Transverse colon (tissue), 4 donors: ENCODE measurements around the gene CDH22. TPM values are rescaled to one million over a fixed set of nuclear protein-coding genes. Genes with fewer than 3 reads are reported as not detected.

ENCODE experiments used
- DNase-seq: peaks from one replicate; pipeline ENCODE4 v3.0.0-alpha.2; 2019
- H3K27ac ChIP-seq, 4 donors: fragments of 200-600 bp; sonication (generic); 2 replicates each; pipeline ENCODE4 v1.5.1; 2016 to 2018; ENCODE audit warnings: inconsistent platforms in 4 of 4
- H3K27me3 ChIP-seq: fragments of 200-600 bp; sonication (generic); 2 replicates; pipeline ENCODE4 v1.5.1; 2017; ENCODE audit warnings: inconsistent platforms
- H3K36me3 ChIP-seq, 4 donors: fragments of 200-600 bp; sonication (generic); 2 replicates each; pipeline ENCODE4 v1.5.1; 2017 to 2019; ENCODE audit warnings: inconsistent platforms in 4 of 4
- H3K4me1 ChIP-seq, 4 donors: fragments of 200-600 bp; sonication (generic); 2 replicates each; pipeline ENCODE4 v1.5.1; 2017 to 2020; ENCODE audit warnings: inconsistent platforms in 4 of 4
- H3K4me3 ChIP-seq, 4 donors: fragments of 200-600 bp; sonication (generic); 1 replicate in 1 of 4; 2 replicates in 3 of 4; pipeline versions ENCODE4 v1.5.1 to v1.6.1; 2017 to 2019; ENCODE audit warnings: inconsistent platforms in 4 of 4
- H3K9me3 ChIP-seq, 2 donors: fragments of 200-600 bp; sonication (generic); 2 replicates each; pipeline ENCODE4 v1.5.1; 2017 to 2019; ENCODE audit warnings: inconsistent platforms in 2 of 2
- CTCF ChIP-seq, 5 experiments: fragments of 200-600 bp in 3 of 5; fragments of 450-650 bp in 2 of 5; sonication (generic) in 3 of 5; IDR thresholded peaks; 1 replicate in 2 of 5; 2 replicates in 3 of 5; pipeline ENCODE4 v1.5.1; 2016 to 2017; ENCODE audit warnings: antibody characterized with exemption in 5 of 5, inconsistent platforms in 3 of 5, mild to moderate bottlenecking in 2 of 5, moderate library complexity in 1 of 5
- EP300 ChIP-seq: sonication (generic); formaldehyde crosslinking; IDR thresholded peaks from one replicate; pipeline ENCODE4 v1.6.1; 2017; ENCODE audit warnings: antibody characterized with exemption, low read depth
- POLR2A ChIP-seq: fragments of 450-650 bp; IDR thresholded peaks from one replicate; pipeline ENCODE4 v1.6.1; 2016; ENCODE audit warnings: antibody characterized with exemption, mild to moderate bottlenecking, moderate library complexity
- POLR2AphosphoS5 ChIP-seq, 3 donors: sonication (generic); formaldehyde crosslinking; IDR thresholded peaks; one replicate each; pipeline ENCODE4 v1.6.1; 2016; ENCODE audit warnings: antibody characterized with exemption in 3 of 3
- WGBS, 2 donors: methylation state at CpG; one replicate each; pipeline ENCODE4 v1.1.5; 2018; ENCODE audit warnings: low coverage in 1 of 2; 5-methylcytosine and 5-hydroxymethylcytosine counted together
- in situ Hi-C, 4 donors: fragments of 200-750 bp; cut with MboI; loops; one replicate each; pipeline versions ENCODE4 v1.15.0 to v1.15.1; 2017; ENCODE audit warnings: low sequenced_read_pairs in 3 of 4, low pct_ligation_motif_present in 1 of 4, low pct_unique_long_range_greater_than_20kb in 1 of 4
- intact Hi-C: fragments of 100-400 bp; cut with DNase I; formaldehyde crosslinking; loops from one replicate; pipeline ENCODE4 v1.15.1; 2023; ENCODE audit warnings: low total_unique reads
- total RNA-seq, 4 donors: library from RNA; depleted of rRNA; stranded (reverse); fragments of >200 nt; gene quantifications; one replicate each; pipeline ENCODE4 v1.1.0, GENCODE V29; 2016

The CDH22 gene
- total RNA-seq, 4 donors from 2014 or later: not detected

DNA sequence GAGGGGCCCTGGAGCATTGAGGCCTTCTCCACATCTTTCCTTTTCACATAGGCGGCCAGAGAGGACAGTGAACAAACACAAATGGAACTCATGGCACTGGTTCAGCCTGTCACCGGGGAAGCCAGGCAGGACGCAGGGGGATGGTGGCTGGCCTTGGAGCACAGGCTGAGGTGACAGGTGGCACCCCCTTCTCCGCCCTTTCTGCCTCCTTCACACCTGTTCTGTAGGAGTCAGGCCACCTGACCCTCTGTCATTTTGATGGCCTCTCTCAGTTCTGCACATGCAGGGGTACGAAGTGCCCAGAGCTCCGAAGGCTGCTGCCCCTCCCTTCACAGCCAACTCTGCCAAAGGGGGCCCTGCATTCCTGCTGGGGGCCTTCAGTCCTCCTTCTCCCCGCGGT, 129.4 kb downstream of the CDH22 start:
- H3K4me1 ChIP-seq: no peaks in the 10 kb centered on the region
- peaks cover 59% of the 10 kb centered on the region for H3K27me3 ChIP-seq
- TF ChIP-seq POLR2A (no peak), CTCF (IDR thresholded peaks at IDR 0.05) (no peak), EP300 (no peak), POLR2AphosphoS5 (IDR thresholded peaks at IDR 0.05) (no peak)
- no peak overlapping the region for H3K27ac ChIP-seq
- intact Hi-C loops (no loop called here), in situ Hi-C loops (loop anchor here in 2 of 4 donors (5.0 to 10.0 kb wide), 2 partner anchors 157 to 164 kb away; no protein-coding TSS in a partner anchor)
- H3K4me3 ChIP-seq: no peak overlapping the region
- no peaks in the 10 kb centered on the region for H3K9me3 ChIP-seq
- no peaks in the 10 kb centered on the region for H3K36me3 ChIP-seq
- no peak for DNase-seq
- WGBS, 2 donors: 71% methylated on average over 8 of the region's 8 CpGs; no CpG with 5 or more reads in 1 of the 2 donors

GRCh38 chr20:46177768-46178167, 130.5 kb downstream of the CDH22 start:
- DNase-seq: no peak
- H3K27me3 ChIP-seq: peaks cover 70% of the 10 kb centered on the region
- H3K4me1 ChIP-seq: no peaks in the 10 kb centered on the region
- 87% methylated on average over 12 of the region's 15 CpGs; no CpG with 5 or more reads in 1 of the 2 donors for WGBS, 2 donors
- no peak overlapping the region for H3K4me3 ChIP-seq
- H3K27ac ChIP-seq: no peak overlapping the region
- no peak for TF ChIP-seq POLR2A
- H3K36me3 ChIP-seq: no peaks in the 10 kb centered on the region
- intact Hi-C loops (no loop called here), in situ Hi-C loops (loop anchor here in 2 of 4 donors (5.0 to 10.0 kb wide), 2 partner anchors 155 to 163 kb away; no protein-coding TSS in a partner anchor)
- H3K9me3 ChIP-seq: no peaks in the 10 kb centered on the region

- H3K27me3 ChIP-seq: peaks cover 76% of the 10 kb centered on the region
- no peaks in the 10 kb centered on the region for H3K4me1 ChIP-seq
- H3K4me3 ChIP-seq: no peak overlapping the region
- no peak for DNase-seq
- no peaks in the 10 kb centered on the region for H3K9me3 ChIP-seq
- intact Hi-C loops: no loop called here
- H3K27ac ChIP-seq: no peak overlapping the region
- WGBS, 2 donors: 64% methylated on average over 13 of the region's 13 CpGs; no CpG with 5 or more reads in 1 of the 2 donors
- in situ Hi-C loops: loop anchor here in 2 of 4 donors (5.0 to 10.0 kb wide), 2 partner anchors 155 to 162 kb away; no protein-coding TSS in a partner anchor
- H3K36me3 ChIP-seq: no peaks in the 10 kb centered on the region
- TF ChIP-seq POLR2AphosphoS5 (IDR thresholded peaks at IDR 0.05): no peak
- no peak for TF ChIP-seq EP300
- no peak for TF ChIP-seq POLR2A
- no peak for TF ChIP-seq CTCF (IDR thresholded peaks at IDR 0.05)
These were observed 131.4 kb downstream of the CDH22 start for GRCh38 chr20:46176739-46177378.

DNA sequence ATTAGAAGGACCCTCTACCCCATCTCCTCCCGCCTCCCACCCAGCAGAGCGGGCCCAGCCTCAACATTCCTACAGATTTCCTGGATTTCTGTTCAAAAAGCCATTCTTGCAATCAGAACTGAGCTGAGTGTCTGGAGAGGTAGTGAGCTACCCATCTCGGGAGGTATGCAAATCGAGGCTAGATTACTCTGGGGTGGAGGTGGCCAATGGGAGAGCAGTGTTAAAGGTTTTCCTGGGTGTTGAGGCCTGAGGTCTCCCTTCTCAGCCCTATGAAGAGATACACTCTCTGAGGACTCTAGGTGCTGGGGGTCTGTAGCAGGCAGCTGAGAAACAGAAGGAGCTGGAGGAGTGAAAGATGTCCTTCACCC, 133.2 kb downstream of the CDH22 start:
- in situ Hi-C loops (loop anchor here in 2 of 4 donors (5.0 to 10.0 kb wide), 2 partner anchors 153 to 160 kb away; no protein-coding TSS in a partner anchor), intact Hi-C loops (no loop called here)
- Histone ChIP-seq H3K27ac (no peak overlapping the region), H3K9me3 (no peaks in the 10 kb centered on the region), H3K4me3 (no peak overlapping the region), H3K27me3 (peaks cover 61% of the 10 kb centered on the region), H3K4me1 (no peaks in the 10 kb centered on the region), H3K36me3 (no peaks in the 10 kb centered on the region)
- 89% methylated on average over 3 of the region's 4 CpGs; no CpG with 5 or more reads in 1 of the 2 donors for WGBS, 2 donors
- DNase-seq: no peak
- TF ChIP-seq CTCF (IDR thresholded peaks at IDR 0.05) (no peak), POLR2A (no peak), POLR2AphosphoS5 (IDR thresholded peaks at IDR 0.05) (no peak), EP300 (no peak)
